K562 (cell line): Measurements from ENCODE around the gene CLNK.

ENCODE experiments used
- CTCF ChIP-seq, 3 experiments: IDR thresholded peaks in 2 of 3; conservative IDR thresholded peaks in 1 of 3; 2 replicates each; pipeline ENCODE4 v1.5.1; 2011 to 2012; ENCODE audit warnings: low read length in 3 of 3, mild to moderate bottlenecking in 3 of 3, control low read depth in 2 of 3, improper control_type of control experiment in 1 of 3, inconsistent platforms in 1 of 3, low read depth in 1 of 3, mixed read lengths in 1 of 3, moderate library complexity in 1 of 3; ENCODE audit not compliant: insufficient read depth in 2 of 3
- KLF1 ChIP-seq: fragments of 450-650 bp; IDR thresholded peaks from 2 replicates; pipeline ENCODE4 v1.6.1; 2016; ENCODE audit warnings: missing genetic modification characterization, missing compliant biosample characterization
- ZNF12 ChIP-seq: sonication (generic); formaldehyde crosslinking; IDR thresholded peaks from 2 replicates; pipeline ENCODE4 v1.4.0; 2020; ENCODE audit warnings: mild to moderate bottlenecking, missing genetic modification reagents

- TF ChIP-seq ZNF12 (no peak), CTCF (IDR thresholded peaks at IDR 0.05 in 2 of 3, conservative IDR thresholded peaks at IDR 0.05 in 1 of 3; ENCODE audit: insufficient read depth in 2 of 3, low read depth in 1 of 3, low read length in 3 of 3) (no peak), KLF1 (tag) (no peak)
These were observed 43.9 kb downstream of the CLNK start for GRCh38 chr4:10640561-10641201.
